H9 (cell line): ENCODE measurements around the gene TRMT61B. TPM values are rescaled to one million over a fixed set of nuclear protein-coding genes. Genes with fewer than 3 reads are reported as not detected.

Experiments used
- DNase-seq: peaks from one replicate; pipeline ENCODE4 v3.0.0-alpha.2; 2017
- H2AFZ ChIP-seq: one replicate; pipeline ENCODE4 v1.6.1; 2013; ENCODE audit warnings: mild to moderate bottlenecking, low read length, control low read depth, moderate library complexity
- H2AK5ac ChIP-seq: 2 replicates; pipeline ENCODE4 v1.6.1; 2013; ENCODE audit warnings: low read length, control low read depth, mixed read lengths; ENCODE audit not compliant: insufficient read length
- H2BK120ac ChIP-seq: one replicate; pipeline ENCODE4 v1.6.1; 2013; ENCODE audit warnings: low read depth, mild to moderate bottlenecking, low read length, control low read depth, inconsistent platforms; ENCODE audit not compliant: poor library complexity, severe bottlenecking
- H2BK12ac ChIP-seq: 2 replicates; pipeline ENCODE4 v1.6.1; 2013; ENCODE audit warnings: low read length, control low read depth, mixed read lengths, low read depth; ENCODE audit not compliant: insufficient read length
- H2BK15ac ChIP-seq: 2 replicates; pipeline ENCODE4 v1.6.1; 2013; ENCODE audit warnings: low read depth, low read length, control low read depth
- H2BK20ac ChIP-seq: one replicate; pipeline ENCODE4 v1.6.1; 2013; ENCODE audit warnings: low read depth, mild to moderate bottlenecking, low read length, control low read depth, inconsistent platforms; ENCODE audit not compliant: poor library complexity, severe bottlenecking
- H2BK5ac ChIP-seq: 2 replicates; pipeline ENCODE4 v1.6.1; 2013; ENCODE audit warnings: low read length, control low read depth, mixed read lengths; ENCODE audit not compliant: insufficient read length
- H3K14ac ChIP-seq: 2 replicates; pipeline ENCODE4 v1.6.1; 2013; ENCODE audit warnings: low read length, control low read depth; ENCODE audit not compliant: insufficient read depth
- H3K18ac ChIP-seq: 2 replicates; pipeline ENCODE4 v1.6.1; 2013; ENCODE audit warnings: low read depth, mild to moderate bottlenecking, mixed read lengths, low read length, control low read depth; ENCODE audit not compliant: insufficient read length
- H3K23ac ChIP-seq: 2 replicates; pipeline ENCODE4 v1.6.1; 2013; ENCODE audit warnings: low read length, control low read depth, mixed read lengths, low read depth; ENCODE audit not compliant: insufficient read length
- H3K23me2 ChIP-seq: 2 replicates; pipeline ENCODE4 v1.6.1; 2013; ENCODE audit warnings: low read depth, mild to moderate bottlenecking, mixed read lengths, low read length, control low read depth; ENCODE audit not compliant: insufficient read length, poor library complexity, severe bottlenecking
- H3K27ac ChIP-seq: 2 replicates; pipeline ENCODE4 v1.5.1; 2013; ENCODE audit warnings: low read length, control low read depth, mixed read lengths, low read depth; ENCODE audit not compliant: insufficient read length
- H3K27me3 ChIP-seq: 2 replicates; pipeline ENCODE4 v1.6.1; 2013; ENCODE audit warnings: low read length, control low read depth, inconsistent platforms; ENCODE audit not compliant: insufficient read depth
- H3K4ac ChIP-seq: 2 replicates; pipeline ENCODE4 v1.6.1; 2013; ENCODE audit warnings: low read depth, mild to moderate bottlenecking, control low read depth, inconsistent platforms, low read length, moderate library complexity
- H3K4me1 ChIP-seq: 2 replicates; pipeline ENCODE4 v1.6.1; 2013; ENCODE audit warnings: low read length, control low read depth, inconsistent platforms; ENCODE audit not compliant: insufficient read depth
- H3K4me2 ChIP-seq: 2 replicates; pipeline ENCODE4 v1.6.1; 2013; ENCODE audit warnings: low read length, control low read depth, mixed read lengths; ENCODE audit not compliant: insufficient read length, insufficient read depth
- H3K56ac ChIP-seq: 2 replicates; pipeline ENCODE4 v1.6.1; 2013; ENCODE audit warnings: low read depth, mild to moderate bottlenecking, mixed read lengths, low read length, control low read depth; ENCODE audit not compliant: insufficient read length
- H3K79me1 ChIP-seq: 2 replicates; pipeline ENCODE4 v1.6.1; 2013; ENCODE audit warnings: low read depth, mild to moderate bottlenecking, moderate library complexity, low read length, control low read depth, inconsistent platforms; ENCODE audit not compliant: insufficient read depth, poor library complexity, severe bottlenecking
- H3K79me2 ChIP-seq: 2 replicates; pipeline ENCODE4 v1.6.1; 2013; ENCODE audit warnings: low read length, control low read depth, inconsistent platforms; ENCODE audit not compliant: insufficient read depth
- H3K9ac ChIP-seq: 2 replicates; pipeline ENCODE4 v1.6.1; 2013; ENCODE audit warnings: low read length, control low read depth, mixed read lengths; ENCODE audit not compliant: insufficient read length; ENCODE audit errors: extremely low read depth
- H3K9me3 ChIP-seq: one replicate; pipeline ENCODE4 v1.6.1; 2013; ENCODE audit warnings: low read depth, low read length, inconsistent platforms; ENCODE audit not compliant: control insufficient read depth
- H3T11ph ChIP-seq: one replicate; pipeline ENCODE4 v1.6.1; 2013; ENCODE audit warnings: mild to moderate bottlenecking, low read length, control low read depth, inconsistent platforms
- H4K20me1 ChIP-seq: one replicate; pipeline ENCODE4 v1.6.1; 2013; ENCODE audit not compliant: control insufficient read depth, insufficient read length, insufficient read depth
- H4K5ac ChIP-seq: 2 replicates; pipeline ENCODE4 v1.6.1; 2013; ENCODE audit warnings: low read depth, mild to moderate bottlenecking, mixed read lengths, low read length, control low read depth; ENCODE audit not compliant: insufficient read length
- H4K8ac ChIP-seq: replicated peaks from 2 replicates; pipeline ENCODE4 v1.6.1; 2013; ENCODE audit warnings: low read length, control low read depth, mixed read lengths, low read depth; ENCODE audit not compliant: insufficient read length
- H4K91ac ChIP-seq: 2 replicates; pipeline ENCODE4 v1.6.1; 2013; ENCODE audit warnings: low read depth, mild to moderate bottlenecking, moderate library complexity, mixed read lengths, low read length, control low read depth; ENCODE audit not compliant: insufficient read length
- H3K27ac Mint-ChIP-seq, 3 experiments: 2 replicates in 2 of 3; 3 replicates in 1 of 3; pipeline ENCODE4 v1.8.0; 2020 to 2021; ENCODE audit warnings: mixed read lengths in 3 of 3, mild to moderate bottlenecking in 1 of 3, moderate library complexity in 1 of 3
- H3K27me3 Mint-ChIP-seq: 2 replicates; pipeline ENCODE4 v1.8.0; 2021; ENCODE audit warnings: low read depth, mild to moderate bottlenecking, moderate library complexity, mixed read lengths
- H3K36me3 Mint-ChIP-seq, 3 experiments: 2 replicates in 2 of 3; 3 replicates in 1 of 3; pipeline ENCODE4 v1.8.0; 2020 to 2021; ENCODE audit warnings: low read depth in 3 of 3, mixed read lengths in 3 of 3; ENCODE audit not compliant: insufficient read depth in 1 of 3
- H3K4me1 Mint-ChIP-seq, 2 experiments: 2 replicates each; pipeline ENCODE4 v1.8.0; 2020; ENCODE audit warnings: mixed read lengths in 2 of 2
- H3K4me3 Mint-ChIP-seq, 2 experiments: 2 replicates in 1 of 2; 3 replicates in 1 of 2; pipeline ENCODE4 v1.8.0; 2020 to 2021; ENCODE audit warnings: mild to moderate bottlenecking in 2 of 2, mixed read lengths in 2 of 2, moderate library complexity in 1 of 2
- H3K9me3 Mint-ChIP-seq, 2 experiments: 2 replicates in 1 of 2; 3 replicates in 1 of 2; pipeline ENCODE4 v1.8.0; 2020; ENCODE audit warnings: mild to moderate bottlenecking in 2 of 2, mixed read lengths in 2 of 2, moderate library complexity in 1 of 2
- CTCF ChIP-seq: fragments of 200-600 bp; sonication (generic); conservative IDR thresholded peaks from 3 replicates; pipeline ENCODE4 v1.8.0; 2021; ENCODE audit warnings: antibody characterized with exemption, mild to moderate bottlenecking
- WGBS: extraction: QIAGEN DNeasy Blood & Tissue Kit; methylation state at CpG from one replicate; pipeline ENCODE4 v1.1.7; 2013; ENCODE audit warnings: missing lambda C conversion rate, low lambda C conversion rate, mixed read lengths; ENCODE audit not compliant: insufficient read length; ENCODE audit errors: extremely low coverage; 5-methylcytosine and 5-hydroxymethylcytosine counted together
- total RNA-seq: library from RNA; stranded (reverse); gene quantifications from 2 replicates; pipeline ENCODE4 v1.2.1, GENCODE V29; 2021

The TRMT61B gene
- total RNA-seq, 1 experiment from 2014 or later: 20.7 TPM

GRCh38 chr2:28833740-28834470, 36.2 kb downstream of the TRMT61B start:
- H4K91ac ChIP-seq: no peak overlapping the region
- no peak overlapping the region for H2BK20ac ChIP-seq
- Mint-ChIP-seq H3K9me3 (no peaks in the 10 kb centered on the region), H3K4me1 (no peaks in the 10 kb centered on the region), H3K4me3 (no peak overlapping the region), H3K27me3 (0 out of 2 replicates have a peak, but pooled peaks cover 2% of the 10 kb centered on the region), H3K27ac (no peak overlapping the region), H3K36me3 (no peaks in the 10 kb centered on the region)
- no CpG with 5 or more reads among the region's 2 CpGs for WGBS
- no peak overlapping the region for H4K8ac ChIP-seq
- no peaks in the 10 kb centered on the region for H3K79me1 ChIP-seq
- no peak overlapping the region for H2AFZ ChIP-seq
- no peaks in the 10 kb centered on the region for H3K9me3 ChIP-seq
- H2BK120ac ChIP-seq: no peak overlapping the region
- H2BK15ac ChIP-seq: no peak overlapping the region
- no peak overlapping the region for H2AK5ac ChIP-seq
- no peaks in the 10 kb centered on the region for H3K4me1 ChIP-seq
- no peaks in the 10 kb centered on the region for H3K27me3 ChIP-seq
- H3T11ph ChIP-seq: no peak overlapping the region
- H3K79me2 ChIP-seq: no peaks in the 10 kb centered on the region
- no peak for DNase-seq
- H3K27ac ChIP-seq: no peak overlapping the region
- no peak overlapping the region for H3K18ac ChIP-seq
- no peak overlapping the region for H3K14ac ChIP-seq
- H3K56ac ChIP-seq: no peak overlapping the region
- H3K4ac ChIP-seq: no peak overlapping the region
- no peak overlapping the region for H4K5ac ChIP-seq
- TF ChIP-seq CTCF: no peak
- H2BK12ac ChIP-seq: no peak overlapping the region
- no peak overlapping the region for H3K4me2 ChIP-seq
- H3K23ac ChIP-seq: no peak overlapping the region
- H3K9ac ChIP-seq: no peak overlapping the region
- no peak overlapping the region for H2BK5ac ChIP-seq
- H4K20me1 ChIP-seq: no peaks in the 10 kb centered on the region
- no peaks in the 10 kb centered on the region for H3K23me2 ChIP-seq
